GM12874 (cell line): Measurements from ENCODE around the gene IMPA2.

Experiments
- TF ChIP-seq, protein P1 (sequence below): IDR thresholded peaks from 2 replicates; pipeline ENCODE4 v1.5.1; 2011; ENCODE audit warnings: low read depth, mild to moderate bottlenecking, control low read depth, low read length, moderate library complexity; ENCODE audit not compliant: insufficient read depth

IMPA2 gene

DNA sequence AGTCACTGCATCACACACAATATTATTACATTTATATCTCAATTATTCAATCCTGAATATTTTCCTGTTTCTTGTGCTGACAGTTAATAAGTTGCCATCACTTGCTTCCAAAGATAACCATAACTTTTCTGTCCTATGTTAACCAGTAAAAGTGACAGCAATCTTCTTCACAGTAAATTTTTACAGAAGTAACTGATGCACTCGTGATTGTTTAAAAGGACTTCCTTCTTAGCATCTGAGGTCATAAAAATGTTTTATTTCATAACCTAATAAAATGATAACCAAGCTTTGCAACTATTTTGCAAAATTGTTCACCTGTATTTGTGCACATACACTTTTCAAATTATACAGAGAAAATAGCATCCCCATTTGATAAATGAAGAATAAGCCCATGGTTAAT, 91.7 kb downstream of the IMPA2 start:
- TF ChIP-seq, protein P1, sequence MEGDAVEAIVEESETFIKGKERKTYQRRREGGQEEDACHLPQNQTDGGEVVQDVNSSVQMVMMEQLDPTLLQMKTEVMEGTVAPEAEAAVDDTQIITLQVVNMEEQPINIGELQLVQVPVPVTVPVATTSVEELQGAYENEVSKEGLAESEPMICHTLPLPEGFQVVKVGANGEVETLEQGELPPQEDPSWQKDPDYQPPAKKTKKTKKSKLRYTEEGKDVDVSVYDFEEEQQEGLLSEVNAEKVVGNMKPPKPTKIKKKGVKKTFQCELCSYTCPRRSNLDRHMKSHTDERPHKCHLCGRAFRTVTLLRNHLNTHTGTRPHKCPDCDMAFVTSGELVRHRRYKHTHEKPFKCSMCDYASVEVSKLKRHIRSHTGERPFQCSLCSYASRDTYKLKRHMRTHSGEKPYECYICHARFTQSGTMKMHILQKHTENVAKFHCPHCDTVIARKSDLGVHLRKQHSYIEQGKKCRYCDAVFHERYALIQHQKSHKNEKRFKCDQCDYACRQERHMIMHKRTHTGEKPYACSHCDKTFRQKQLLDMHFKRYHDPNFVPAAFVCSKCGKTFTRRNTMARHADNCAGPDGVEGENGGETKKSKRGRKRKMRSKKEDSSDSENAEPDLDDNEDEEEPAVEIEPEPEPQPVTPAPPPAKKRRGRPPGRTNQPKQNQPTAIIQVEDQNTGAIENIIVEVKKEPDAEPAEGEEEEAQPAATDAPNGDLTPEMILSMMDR = no peak

DNA sequence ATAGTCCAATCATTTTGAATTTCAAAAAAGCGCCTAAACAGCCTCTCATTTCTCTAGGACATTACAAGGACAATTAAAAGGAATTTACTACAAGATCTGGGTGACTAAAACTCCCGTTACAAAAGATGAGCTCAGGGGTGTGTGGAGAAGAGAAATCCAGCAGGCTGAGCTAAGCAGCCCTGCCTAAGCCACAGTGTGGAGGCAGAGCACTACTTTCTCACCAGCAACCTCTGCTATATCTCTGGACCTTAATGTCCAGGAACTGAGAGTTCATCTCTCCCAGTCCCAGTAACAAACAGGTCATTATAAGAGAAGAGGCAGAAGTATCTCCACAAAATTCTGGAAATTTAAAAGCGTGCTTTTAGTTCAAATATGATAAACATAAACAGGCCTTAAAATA, 93.4 kb downstream of the IMPA2 start:
- TF ChIP-seq, protein P1 = no peak

DNA sequence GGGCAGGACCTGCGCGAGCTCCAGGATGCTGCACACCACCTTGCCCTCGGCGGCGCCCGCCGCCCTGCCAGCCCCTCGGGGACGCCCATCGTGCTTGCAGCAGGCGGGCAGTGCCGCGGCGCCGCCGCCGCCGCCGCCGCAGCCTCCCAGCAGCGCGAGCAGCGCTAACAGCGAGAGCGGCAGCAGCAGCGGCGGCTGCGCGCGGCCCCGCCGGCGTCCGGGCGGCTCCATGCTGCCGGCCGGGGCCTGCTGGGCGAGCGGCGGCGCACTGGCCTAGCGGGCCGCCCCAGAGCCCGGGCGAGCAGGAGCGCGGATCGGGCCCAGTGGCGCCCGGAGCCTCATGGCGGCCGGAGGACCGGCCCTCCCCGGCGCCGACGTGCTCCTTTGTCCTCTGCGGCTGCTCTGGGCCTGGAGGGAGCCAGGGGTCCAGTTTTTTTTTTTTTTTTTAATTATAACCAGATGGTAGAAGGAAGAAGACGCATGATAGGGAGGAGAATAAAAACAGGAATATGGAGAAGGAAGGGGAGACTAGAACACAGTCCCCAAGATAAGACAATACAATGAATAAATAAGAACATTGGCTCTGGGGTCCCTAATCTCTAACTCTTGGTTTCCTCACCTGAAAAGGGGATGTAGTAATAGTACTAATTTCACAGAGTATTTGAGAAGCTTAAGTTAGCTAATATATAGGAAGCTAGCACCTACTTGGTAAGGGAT, 95.3 kb downstream of the IMPA2 start:
- TF ChIP-seq, protein P1 = no peak

DNA sequence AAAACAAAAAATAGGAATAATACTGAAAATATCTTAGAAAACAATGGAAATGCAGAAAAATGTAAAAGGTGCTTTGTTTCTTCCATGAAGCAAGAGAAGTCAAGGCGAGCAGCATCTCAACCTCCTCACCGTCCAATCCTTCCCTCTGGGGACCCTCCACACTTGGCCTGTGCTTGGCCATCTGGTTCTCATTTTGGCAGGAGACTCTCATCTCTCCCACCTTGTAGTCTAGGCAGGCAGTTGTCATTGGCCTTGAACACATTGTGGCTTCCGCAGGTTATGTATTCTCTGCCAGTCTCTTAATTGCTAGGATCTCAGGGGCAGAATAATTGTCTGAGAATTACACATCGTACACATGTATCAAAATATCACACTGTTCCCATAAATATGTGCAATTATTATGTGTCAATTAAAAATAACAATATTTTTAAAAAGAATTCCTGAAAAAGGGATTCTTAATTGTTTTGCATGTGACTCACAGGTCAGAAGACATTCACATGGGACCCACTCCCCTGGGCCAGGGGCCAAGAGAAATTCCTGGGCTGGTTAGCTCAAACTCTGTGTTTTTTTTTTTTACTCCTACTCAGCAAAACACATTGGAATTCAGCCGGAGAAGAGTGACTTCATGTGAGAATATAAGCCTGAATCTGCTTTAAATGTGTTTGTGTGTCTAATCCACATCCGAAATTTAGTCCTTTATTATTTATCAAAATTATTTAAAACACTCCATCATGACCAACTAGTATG, 98.4 kb downstream of the IMPA2 start:
- TF ChIP-seq, protein P1 = no peak
